Measurements from ENCODE around the gene CHST8. TPM values are rescaled to one million over a fixed set of nuclear protein-coding genes. Genes with fewer than 3 reads are reported as not detected.

CHST8 gene
- total RNA-seq, 1 experiment from 2014 or later, result not detected

GRCh38 chr19:33649627-33650305 is 28.0 kb downstream of the CHST8 start:
- no peaks in the 10 kb centered on the region for H3K36me3 ChIP-seq (ENCODE audit: low read depth)
- H4K20me1 ChIP-seq (ENCODE audit: insufficient read depth), result no peaks in the 10 kb centered on the region; the same call in 1 of the 2 replicates
- H2AFZ ChIP-seq, result no peak overlapping the region
- peaks cover 46% of the 10 kb centered on the region for H3K27me3 ChIP-seq (ENCODE audit: insufficient read depth, low read depth)
- DNase-seq, result no peak
- no peak for TF ChIP-seq EZH2 (IDR thresholded peaks at IDR 0.05; ENCODE audit: low read depth)
- no peak for TF ChIP-seq CTCF (conservative IDR thresholded peaks at IDR 0.05)
- POLR2A ChIA-PET (ENCODE audit: unreplicated experiment), result interaction anchor here (0.6 kb wide), 1 partner anchor 211 kb away, joined by 3 read pairs; no protein-coding TSS in a partner anchor
- BruUV-seq (replicated peaks), result no TSS peak
- no peaks in the 10 kb centered on the region for H3K79me2 ChIP-seq (ENCODE audit: low read depth)
- H3K4me3 ChIP-seq, result no peak overlapping the region
- no peak overlapping the region for H3K27ac ChIP-seq
- CTCF ChIA-PET, result no interaction called here
- H3F3A ChIP-seq (ENCODE audit: insufficient read depth, low read depth), result no peaks in the 10 kb centered on the region
- no peak overlapping the region for H3K4me2 ChIP-seq
- no peaks in the 10 kb centered on the region for H3K9me3 ChIP-seq (ENCODE audit: insufficient read depth, low read depth)
- no peaks in the 10 kb centered on the region for H3K9me2 ChIP-seq (ENCODE audit: insufficient read depth)
- intact Hi-C loops (cut with micrococcal nuclease; ENCODE audit: unreplicated experiment), result no loop called here
- no peaks in the 10 kb centered on the region for H3K4me1 ChIP-seq (replicated peaks; ENCODE audit: insufficient read depth)

GRCh38 chr19:33653684-33654083 is 31.9 kb downstream of the CHST8 start:
- Histone ChIP-seq H3K9me2 (ENCODE audit: insufficient read depth) (no peaks in the 10 kb centered on the region), H4K20me1 (ENCODE audit: insufficient read depth) (no peaks in the 10 kb centered on the region; the same call in 1 of the 2 replicates), H3K27me3 (ENCODE audit: insufficient read depth, low read depth) (peaks cover 29% of the 10 kb centered on the region), H3K4me2 (no peak overlapping the region), H3K36me3 (ENCODE audit: low read depth) (no peaks in the 10 kb centered on the region), H2AFZ (no peak overlapping the region), H3F3A (ENCODE audit: insufficient read depth, low read depth) (no peaks in the 10 kb centered on the region), H3K27ac (no peak overlapping the region), H3K9me3 (ENCODE audit: insufficient read depth, low read depth) (no peaks in the 10 kb centered on the region), H3K4me3 (no peak overlapping the region), H3K4me1 (replicated peaks; ENCODE audit: insufficient read depth) (no peaks in the 10 kb centered on the region), H3K79me2 (ENCODE audit: low read depth) (no peaks in the 10 kb centered on the region)
- TF ChIP-seq EZH2 (IDR thresholded peaks at IDR 0.05; ENCODE audit: low read depth) (no peak), CTCF (conservative IDR thresholded peaks at IDR 0.05) (no peak)
- ChIA-PET POLR2A (ENCODE audit: unreplicated experiment) (no interaction called here), CTCF (no interaction called here)
- DNase-seq, result no peak
- intact Hi-C loops (cut with micrococcal nuclease; ENCODE audit: unreplicated experiment), result no loop called here
- BruUV-seq (replicated peaks), result no TSS peak

- intact Hi-C loops (cut with micrococcal nuclease; ENCODE audit: unreplicated experiment), result no loop called here
- BruUV-seq (replicated peaks), result no TSS peak
- Histone ChIP-seq H3K4me1 (replicated peaks; ENCODE audit: insufficient read depth) (no peaks in the 10 kb centered on the region), H4K20me1 (ENCODE audit: insufficient read depth) (no peaks in the 10 kb centered on the region; the same call in 1 of the 2 replicates), H3F3A (ENCODE audit: insufficient read depth, low read depth) (no peaks in the 10 kb centered on the region), H3K79me2 (ENCODE audit: low read depth) (no peaks in the 10 kb centered on the region), H3K9me3 (ENCODE audit: insufficient read depth, low read depth) (no peaks in the 10 kb centered on the region), H3K4me2 (no peak overlapping the region), H3K27ac (no peak overlapping the region), H3K36me3 (ENCODE audit: low read depth) (no peaks in the 10 kb centered on the region), H2AFZ (no peak overlapping the region), H3K9me2 (ENCODE audit: insufficient read depth) (no peaks in the 10 kb centered on the region), H3K4me3 (no peak overlapping the region), H3K27me3 (ENCODE audit: insufficient read depth, low read depth) (peaks cover 41% of the 10 kb centered on the region)
- POLR2A ChIA-PET (ENCODE audit: unreplicated experiment), result no interaction called here
- CTCF ChIA-PET, result no interaction called here
- DNase-seq, result no peak
- TF ChIP-seq EZH2 (IDR thresholded peaks at IDR 0.05; ENCODE audit: low read depth) (no peak), CTCF (conservative IDR thresholded peaks at IDR 0.05) (no peak)
Observed at GRCh38 chr19:33654840-33655508, 33.2 kb downstream of the CHST8 start.
